Endothelial cell of umbilical vein (primary cell): ENCODE results near the gene PRDM11. TPM values are rescaled to one million over a fixed set of nuclear protein-coding genes. Genes with fewer than 3 reads are reported as not detected.

Source experiments
- BruUV-seq: library from RNA; stranded (reverse); fragments of 400-500 nt; replicated peaks from 2 replicates; lab custom pipeline; 2021; lab: Mats Ljungman, UMichigan
- CTCF ChIA-PET: fragments of 300-600, 350-600 bp; sonication (Branson Sonifier 250); formaldehyde crosslinking; loops from one replicate; lab custom pipeline; 2021; ENCODE audit warnings: antibody characterized with exemption, inconsistent platforms; lab: Charles Lee
- POLR2A ChIA-PET: fragments of 300-600, 350-600 bp; sonication (Branson Sonifier 250); formaldehyde crosslinking; loops from one replicate; lab custom pipeline; 2021; ENCODE audit warnings: antibody characterized with exemption, inconsistent platforms; lab: Charles Lee
- DNase-seq: peaks from one replicate; pipeline ENCODE4 v3.0.0-alpha.2; 2011; ENCODE audit warnings: low read depth, low spot score
- FAIRE-seq: peaks from 2 replicates; lab custom pipeline; 2011; peaks lifted over from hg19 to GRCh38; lab: Jason Lieb, UNC
- H2AFZ ChIP-seq: 2 replicates; pipeline ENCODE4 v1.6.0; 2012; ENCODE audit warnings: low read depth, low read length, control low read depth, inconsistent platforms
- H3K27ac ChIP-seq: 2 replicates; pipeline ENCODE4 v1.5.1; 2011; ENCODE audit warnings: low read depth, mild to moderate bottlenecking, control low read depth, low read length, moderate library complexity; ENCODE audit not compliant: insufficient read depth
- H3K27me3 ChIP-seq, 2 experiments: 2 replicates each; pipeline versions ENCODE4 v1.6.0 to v1.6.1; 2011; ENCODE audit warnings: low read length in 2 of 2, mixed read lengths in 1 of 2; ENCODE audit not compliant: control insufficient read depth in 2 of 2, insufficient read depth in 2 of 2
- H3K36me3 ChIP-seq, 2 experiments: 2 replicates in 1 of 2; 3 replicates in 1 of 2; pipeline ENCODE4 v1.5.1; 2011; ENCODE audit warnings: low read length in 2 of 2, mild to moderate bottlenecking in 1 of 2, moderate library complexity in 1 of 2; ENCODE audit not compliant: control insufficient read depth in 2 of 2, insufficient read depth in 2 of 2; ENCODE audit errors: extremely low read depth in 1 of 2
- H3K4me1 ChIP-seq: 3 replicates; pipeline ENCODE4 v1.5.1; 2011; ENCODE audit warnings: mild to moderate bottlenecking, low read length; ENCODE audit not compliant: control insufficient read depth, insufficient read depth; ENCODE audit errors: extremely low read depth
- H3K4me2 ChIP-seq: 2 replicates; pipeline ENCODE4 v1.6.1; 2011; ENCODE audit warnings: low read length, control low read depth, mixed read lengths; ENCODE audit not compliant: insufficient read depth
- H3K4me3 ChIP-seq, 3 experiments: fragments of 200-600 bp in 1 of 3; sonication (generic), shearing (Covaris generic) in 1 of 3; replicated peaks in 1 of 3; 2 replicates each; pipeline ENCODE4 v1.5.1; 2011 to 2016; ENCODE audit warnings: control low read depth in 3 of 3, low read length in 3 of 3, mild to moderate bottlenecking in 2 of 3, inconsistent platforms in 1 of 3, low read depth in 1 of 3, moderate library complexity in 1 of 3; ENCODE audit not compliant: insufficient read depth in 1 of 3
- H3K79me2 ChIP-seq: 2 replicates; pipeline ENCODE4 v1.6.0; 2012; ENCODE audit warnings: low read length, inconsistent platforms; ENCODE audit not compliant: control insufficient read depth, insufficient read depth
- H3K9ac ChIP-seq: replicated peaks from 2 replicates; pipeline ENCODE3; 2011; ENCODE audit warnings: low read length, control low read depth; ENCODE audit not compliant: insufficient read depth; ENCODE audit errors: extremely low read depth
- H3K9me1 ChIP-seq: replicated peaks from 3 replicates; pipeline ENCODE4 v1.6.0; 2011; ENCODE audit warnings: mild to moderate bottlenecking, low read length; ENCODE audit not compliant: control insufficient read depth, insufficient read depth; ENCODE audit errors: extremely low read depth
- H3K9me3 ChIP-seq: replicated peaks from 2 replicates; pipeline ENCODE4 v1.5.1; 2012; ENCODE audit warnings: low read length, inconsistent platforms; ENCODE audit not compliant: control insufficient read depth, insufficient read depth
- H4K20me1 ChIP-seq: replicated peaks from 2 replicates; pipeline ENCODE3; 2011; ENCODE audit warnings: mild to moderate bottlenecking, low read length; ENCODE audit not compliant: control insufficient read depth, insufficient read depth; ENCODE audit errors: extremely low read depth
- EZH2 ChIP-seq: IDR thresholded peaks from 2 replicates; pipeline ENCODE4 v1.6.1; 2012; ENCODE audit warnings: borderline replicate concordance, low read depth, mild to moderate bottlenecking, moderate library complexity, low read length, inconsistent platforms; ENCODE audit not compliant: severe bottlenecking
- FOS ChIP-seq: IDR thresholded peaks from 2 replicates; pipeline ENCODE4 v1.6.1; 2011; ENCODE audit warnings: mild to moderate bottlenecking, low read length, moderate library complexity, borderline replicate concordance; ENCODE audit not compliant: insufficient read depth
- GATA2 ChIP-seq: IDR thresholded peaks from 2 replicates; pipeline ENCODE4 v1.7.0; 2011; ENCODE audit warnings: low read depth, mild to moderate bottlenecking, moderate library complexity, mixed read lengths, low read length; ENCODE audit not compliant: insufficient read length, insufficient read depth
- JUN ChIP-seq: IDR thresholded peaks from 2 replicates; pipeline ENCODE4 v1.6.1; 2011; ENCODE audit warnings: borderline replicate concordance, low read depth; ENCODE audit not compliant: insufficient read length, insufficient read depth
- POLR2A ChIP-seq: IDR thresholded peaks from 2 replicates; pipeline ENCODE4 v1.6.1; 2012; ENCODE audit warnings: low read depth, mild to moderate bottlenecking, control low read depth, low read length
- POLR2AphosphoS5 ChIP-seq: IDR thresholded peaks from 2 replicates; pipeline ENCODE4 v1.6.1; 2012; ENCODE audit warnings: low read depth, mild to moderate bottlenecking, control low read depth, low read length, moderate library complexity; ENCODE audit not compliant: insufficient read depth
- dilution Hi-C: fragments of 300-500 bp; cut with MboI; formaldehyde crosslinking; loops from one replicate; pipeline ENCODE4 v1.15.0; 2019; ENCODE audit warnings: low sequenced_read_pairs; ENCODE audit not compliant: extremely low pct_ligation_motif_present
- intact Hi-C: fragments of 100-400 bp; cut with micrococcal nuclease; formaldehyde crosslinking; loops from one replicate; pipeline ENCODE4 v1.10.0; 2022
- polyA plus RNA-seq, 4 experiments: library from polyadenylated mRNA; depleted of rRNA in 3 of 4; stranded (reverse) in 3 of 4; unstranded in 1 of 4; fragments of >200 nt; gene quantifications; 2 replicates each; pipeline versions ENCODE4 v1.2.1 to v1.2.3, GENCODE V29; 2011 to 2012; ENCODE audit warnings: missing spikeins in 1 of 4
- total RNA-seq: library from RNA; stranded (reverse); gene quantifications from 2 replicates; pipeline ENCODE4 v1.2.3, GENCODE V29; 2021
- TF ChIP-seq, protein P1 (sequence below): IDR thresholded peaks from 2 replicates; pipeline ENCODE4 v1.6.1; 2011; ENCODE audit not compliant: insufficient read depth, insufficient read length
- TF ChIP-seq, protein P2 (sequence below), 2 donors: IDR thresholded peaks; 1 replicate in 1 of 2; 2 replicates in 1 of 2; pipeline ENCODE4 v1.5.1; 2011; ENCODE audit warnings: low read length in 2 of 2, mild to moderate bottlenecking in 2 of 2, moderate library complexity in 2 of 2, control low read depth in 1 of 2, inconsistent platforms in 1 of 2, low read depth in 1 of 2; ENCODE audit not compliant: insufficient read depth in 1 of 2; ENCODE audit errors: extremely low read depth in 1 of 2

PRDM11 gene
- total and polyA plus RNA-seq, 2 donors (not counting 3 experiments of a cell fraction or from before 2014, with no cell fraction given) = 6.9 to 14.1 TPM

GRCh38 chr11:45234306-45235006 is 88.0 kb downstream of the PRDM11 start:
- Histone ChIP-seq H3K9me3 (no peaks in the 10 kb centered on the region), H3K4me1 (no peaks in the 10 kb centered on the region), H4K20me1 (no peaks in the 10 kb centered on the region), H3K27ac (no peak overlapping the region), H2AFZ (no peak overlapping the region), H3K9ac (no peak overlapping the region), H3K4me2 (no peak overlapping the region), H3K27me3 (peaks cover 4 to 12% of the 10 kb centered on the region in 2 experiments), H3K9me1 (no peaks in the 10 kb centered on the region), H3K36me3 (no peaks in the 10 kb centered on the region), H3K4me3 (no peak overlapping the region), H3K79me2 (no peaks in the 10 kb centered on the region)
- TF ChIP-seq, protein P1, sequence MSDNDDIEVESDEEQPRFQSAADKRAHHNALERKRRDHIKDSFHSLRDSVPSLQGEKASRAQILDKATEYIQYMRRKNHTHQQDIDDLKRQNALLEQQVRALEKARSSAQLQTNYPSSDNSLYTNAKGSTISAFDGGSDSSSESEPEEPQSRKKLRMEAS = no peak
- TF ChIP-seq FOS (no peak), JUN (no peak), GATA2 (no peak), POLR2AphosphoS5 (no peak), EZH2 (no peak), POLR2A (no peak)
- TF ChIP-seq, protein P2, sequence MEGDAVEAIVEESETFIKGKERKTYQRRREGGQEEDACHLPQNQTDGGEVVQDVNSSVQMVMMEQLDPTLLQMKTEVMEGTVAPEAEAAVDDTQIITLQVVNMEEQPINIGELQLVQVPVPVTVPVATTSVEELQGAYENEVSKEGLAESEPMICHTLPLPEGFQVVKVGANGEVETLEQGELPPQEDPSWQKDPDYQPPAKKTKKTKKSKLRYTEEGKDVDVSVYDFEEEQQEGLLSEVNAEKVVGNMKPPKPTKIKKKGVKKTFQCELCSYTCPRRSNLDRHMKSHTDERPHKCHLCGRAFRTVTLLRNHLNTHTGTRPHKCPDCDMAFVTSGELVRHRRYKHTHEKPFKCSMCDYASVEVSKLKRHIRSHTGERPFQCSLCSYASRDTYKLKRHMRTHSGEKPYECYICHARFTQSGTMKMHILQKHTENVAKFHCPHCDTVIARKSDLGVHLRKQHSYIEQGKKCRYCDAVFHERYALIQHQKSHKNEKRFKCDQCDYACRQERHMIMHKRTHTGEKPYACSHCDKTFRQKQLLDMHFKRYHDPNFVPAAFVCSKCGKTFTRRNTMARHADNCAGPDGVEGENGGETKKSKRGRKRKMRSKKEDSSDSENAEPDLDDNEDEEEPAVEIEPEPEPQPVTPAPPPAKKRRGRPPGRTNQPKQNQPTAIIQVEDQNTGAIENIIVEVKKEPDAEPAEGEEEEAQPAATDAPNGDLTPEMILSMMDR (IDR thresholded peaks at IDR 0.05; ENCODE audit: extremely low read depth in 1 of 2, insufficient read depth in 1 of 2, low read depth in 1 of 2, low read length in 2 of 2) = no peak
- ChIA-PET POLR2A (no interaction called here), CTCF (interaction anchor here (1.0 to 3.1 kb wide), 14 partner anchors 9 to 123 kb away, joined by 3 to 35 read pairs (median 4); no protein-coding TSS in a partner anchor)
- dilution Hi-C loops (no loop called here), intact Hi-C loops (no loop called here)
- DNase-seq (no peak), FAIRE-seq (no peak)
- no TSS peak for BruUV-seq
